ENCODE data around the gene MAP2K5. TPM values are rescaled to one million over a fixed set of nuclear protein-coding genes. Genes with fewer than 3 reads are reported as not detected.

The MAP2K5 gene
- polyA plus RNA-seq, 1 donor from 2014 or later = 12.1 TPM

- H3K9ac ChIP-seq (ENCODE audit: low read length) = no peak overlapping the region
- no peak overlapping the region for H3K27ac ChIP-seq (ENCODE audit: low read length)
- H3K9me2 ChIP-seq (ENCODE audit: insufficient read depth, low read length) = no peaks in the 10 kb centered on the region
- TF ChIP-seq CTCF (IDR thresholded peaks at IDR 0.05; ENCODE audit: poor library complexity, severe bottlenecking) (no peak), EP300 (conservative IDR thresholded peaks at IDR 0.05; ENCODE audit: poor library complexity, severe bottlenecking) (no peak), SMC3 (conservative IDR thresholded peaks at IDR 0.05; ENCODE audit: poor library complexity) (no peak), EZH2 (IDR thresholded peaks at IDR 0.05; ENCODE audit: borderline replicate concordance, insufficient read depth, low read length, poor library complexity, severe bottlenecking) (no peak), RAD21 (conservative IDR thresholded peaks at IDR 0.05) (no peak), MXI1 (conservative IDR thresholded peaks at IDR 0.05; ENCODE audit: poor library complexity, severe bottlenecking) (no peak), POLR2AphosphoS5 (IDR thresholded peaks at IDR 0.05) (no peak)
- no peaks in the 10 kb centered on the region for H4K20me1 ChIP-seq (ENCODE audit: insufficient read depth)
- no peak overlapping the region for H2AFZ ChIP-seq (ENCODE audit: low read depth, low read length)
- H3K36me3 ChIP-seq (ENCODE audit: insufficient read depth, low read length) = no peaks in the 10 kb centered on the region
- no peaks in the 10 kb centered on the region for H3K9me3 ChIP-seq (ENCODE audit: low read length)
- no peaks in the 10 kb centered on the region for H3K79me2 ChIP-seq (replicated peaks; ENCODE audit: insufficient read depth, low read length)
- no peaks in the 10 kb centered on the region for H3K27me3 ChIP-seq (ENCODE audit: insufficient read depth, low read depth, low read length)
- no peaks in the 10 kb centered on the region for H3F3A ChIP-seq (ENCODE audit: insufficient read depth, low read length, poor library complexity, severe bottlenecking)
- H3K4me3 ChIP-seq (ENCODE audit: low read length) = no peak overlapping the region
- no peak overlapping the region for H3K4me2 ChIP-seq (ENCODE audit: low read length)
Observed at GRCh38 chr15:67646847-67647246, 104.3 kb downstream of the MAP2K5 start.

- Histone ChIP-seq H3F3A (ENCODE audit: insufficient read depth, low read length, poor library complexity, severe bottlenecking) (no peaks in the 10 kb centered on the region), H3K9me2 (ENCODE audit: insufficient read depth, low read length) (no peaks in the 10 kb centered on the region), H3K79me2 (replicated peaks; ENCODE audit: insufficient read depth, low read length) (no peaks in the 10 kb centered on the region), H3K4me2 (ENCODE audit: low read length) (no peak overlapping the region), H3K27ac (ENCODE audit: low read length) (no peak overlapping the region), H3K9me3 (ENCODE audit: low read length) (peaks cover 2% of the 10 kb centered on the region), H2AFZ (ENCODE audit: low read depth, low read length) (no peak overlapping the region), H3K4me3 (ENCODE audit: low read length) (no peak overlapping the region), H3K27me3 (ENCODE audit: insufficient read depth, low read depth, low read length) (no peaks in the 10 kb centered on the region), H4K20me1 (ENCODE audit: insufficient read depth) (no peaks in the 10 kb centered on the region), H3K36me3 (ENCODE audit: insufficient read depth, low read length) (no peaks in the 10 kb centered on the region), H3K9ac (ENCODE audit: low read length) (no peak overlapping the region)
- no peak for TF ChIP-seq TAF1 (IDR thresholded peaks at IDR 0.05; ENCODE audit: low read depth)
- no peak for TF ChIP-seq EZH2 (IDR thresholded peaks at IDR 0.05; ENCODE audit: borderline replicate concordance, insufficient read depth, low read length, poor library complexity, severe bottlenecking)
- TF ChIP-seq, protein P1, sequence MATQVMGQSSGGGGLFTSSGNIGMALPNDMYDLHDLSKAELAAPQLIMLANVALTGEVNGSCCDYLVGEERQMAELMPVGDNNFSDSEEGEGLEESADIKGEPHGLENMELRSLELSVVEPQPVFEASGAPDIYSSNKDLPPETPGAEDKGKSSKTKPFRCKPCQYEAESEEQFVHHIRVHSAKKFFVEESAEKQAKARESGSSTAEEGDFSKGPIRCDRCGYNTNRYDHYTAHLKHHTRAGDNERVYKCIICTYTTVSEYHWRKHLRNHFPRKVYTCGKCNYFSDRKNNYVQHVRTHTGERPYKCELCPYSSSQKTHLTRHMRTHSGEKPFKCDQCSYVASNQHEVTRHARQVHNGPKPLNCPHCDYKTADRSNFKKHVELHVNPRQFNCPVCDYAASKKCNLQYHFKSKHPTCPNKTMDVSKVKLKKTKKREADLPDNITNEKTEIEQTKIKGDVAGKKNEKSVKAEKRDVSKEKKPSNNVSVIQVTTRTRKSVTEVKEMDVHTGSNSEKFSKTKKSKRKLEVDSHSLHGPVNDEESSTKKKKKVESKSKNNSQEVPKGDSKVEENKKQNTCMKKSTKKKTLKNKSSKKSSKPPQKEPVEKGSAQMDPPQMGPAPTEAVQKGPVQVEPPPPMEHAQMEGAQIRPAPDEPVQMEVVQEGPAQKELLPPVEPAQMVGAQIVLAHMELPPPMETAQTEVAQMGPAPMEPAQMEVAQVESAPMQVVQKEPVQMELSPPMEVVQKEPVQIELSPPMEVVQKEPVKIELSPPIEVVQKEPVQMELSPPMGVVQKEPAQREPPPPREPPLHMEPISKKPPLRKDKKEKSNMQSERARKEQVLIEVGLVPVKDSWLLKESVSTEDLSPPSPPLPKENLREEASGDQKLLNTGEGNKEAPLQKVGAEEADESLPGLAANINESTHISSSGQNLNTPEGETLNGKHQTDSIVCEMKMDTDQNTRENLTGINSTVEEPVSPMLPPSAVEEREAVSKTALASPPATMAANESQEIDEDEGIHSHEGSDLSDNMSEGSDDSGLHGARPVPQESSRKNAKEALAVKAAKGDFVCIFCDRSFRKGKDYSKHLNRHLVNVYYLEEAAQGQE (IDR thresholded peaks at IDR 0.05; ENCODE audit: borderline replicate concordance) = no peak
- no peak for TF ChIP-seq EP300 (conservative IDR thresholded peaks at IDR 0.05; ENCODE audit: poor library complexity, severe bottlenecking)
- no peak for TF ChIP-seq RAD21 (conservative IDR thresholded peaks at IDR 0.05)
- TF ChIP-seq SMC3 (conservative IDR thresholded peaks at IDR 0.05; ENCODE audit: poor library complexity) = no peak
- no peak for TF ChIP-seq MXI1 (conservative IDR thresholded peaks at IDR 0.05; ENCODE audit: poor library complexity, severe bottlenecking)
- TF ChIP-seq POLR2AphosphoS5 (IDR thresholded peaks at IDR 0.05) = no peak
- TF ChIP-seq CTCF (IDR thresholded peaks at IDR 0.05; ENCODE audit: poor library complexity, severe bottlenecking) = no peak
Observed at GRCh38 chr15:67652586-67652985, 110.1 kb downstream of the MAP2K5 start.
